Measurements from ENCODE around the gene ACTR3. TPM values are rescaled to one million over a fixed set of nuclear protein-coding genes. Genes with fewer than 3 reads are reported as not detected.

Gene ACTR3
- polyA plus RNA-seq, 3 donors, result 156 to 176 (median 170) TPM

DNA sequence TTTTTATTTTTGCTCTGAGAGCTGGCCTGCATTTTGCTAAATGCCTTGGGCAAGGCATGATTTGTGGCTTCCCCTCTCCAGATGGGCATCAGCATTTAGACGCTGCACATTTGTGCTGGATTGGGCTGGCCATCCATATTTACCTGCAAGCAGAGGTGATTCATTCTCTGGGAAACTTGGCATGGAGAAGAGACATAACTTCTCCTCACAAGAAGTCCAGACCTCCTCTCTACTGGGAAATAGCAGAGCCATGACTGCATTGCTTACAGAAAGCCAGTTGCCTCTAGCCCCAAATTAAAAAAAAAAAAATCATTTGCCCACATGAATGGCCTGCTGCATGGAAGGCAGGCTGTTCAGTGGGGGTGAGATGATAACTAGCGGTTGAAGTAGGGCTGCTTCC lies 120.1 kb downstream of the ACTR3 start:
- DNase-seq (ENCODE audit: extremely low read depth in 1 of 11, low read depth in 9 of 11, low spot score in 4 of 11), result no peak

DNA sequence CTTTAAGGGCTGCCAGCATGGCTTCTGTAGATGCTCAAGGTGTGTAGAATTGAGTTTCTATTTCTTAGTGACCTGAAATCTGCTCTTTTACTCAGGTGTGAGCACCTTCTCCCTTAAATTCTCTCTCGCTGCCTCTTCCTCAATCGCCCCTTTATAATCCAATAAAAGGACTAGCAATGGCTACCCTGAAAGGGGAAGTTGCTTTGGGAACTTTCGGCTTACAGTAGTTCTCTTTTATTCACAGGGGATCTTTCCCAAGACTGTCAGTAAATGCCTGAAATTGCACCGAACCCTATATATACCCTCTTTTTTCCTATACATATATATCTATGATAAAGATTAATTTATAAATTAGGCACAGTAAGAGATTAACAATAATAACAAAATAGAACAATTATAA lies 121.8 kb downstream of the ACTR3 start:
- no peak for DNase-seq (ENCODE audit: extremely low read depth in 1 of 11, low read depth in 9 of 11, low spot score in 4 of 11)

Other genes starting within 250 kb of the ACTR3 start
- 100 to 1,000 TPM; 115 to 144 (median 133) TPM for gene SLC35F5, start 133.4 kb upstream of the ACTR3 start, polyA plus RNA-seq (ENCODE audit: insufficient read length in 3 of 3)